ENCODE measurements around the gene PRKCE.

PRKCE gene

GRCh38 chr2:45763255-45763654, 111.8 kb downstream of the PRKCE start:
- H3K27ac Mint-ChIP-seq: peak overlapping the region in 2 of 3 experiments; percentile 32 to 47
- no peaks in the 10 kb centered on the region for H3K27me3 Mint-ChIP-seq (ENCODE audit: low read depth)
- H3K4me1 Mint-ChIP-seq: peaks cover 68% of the 10 kb centered on the region
- TF ChIP-seq, protein P1, sequence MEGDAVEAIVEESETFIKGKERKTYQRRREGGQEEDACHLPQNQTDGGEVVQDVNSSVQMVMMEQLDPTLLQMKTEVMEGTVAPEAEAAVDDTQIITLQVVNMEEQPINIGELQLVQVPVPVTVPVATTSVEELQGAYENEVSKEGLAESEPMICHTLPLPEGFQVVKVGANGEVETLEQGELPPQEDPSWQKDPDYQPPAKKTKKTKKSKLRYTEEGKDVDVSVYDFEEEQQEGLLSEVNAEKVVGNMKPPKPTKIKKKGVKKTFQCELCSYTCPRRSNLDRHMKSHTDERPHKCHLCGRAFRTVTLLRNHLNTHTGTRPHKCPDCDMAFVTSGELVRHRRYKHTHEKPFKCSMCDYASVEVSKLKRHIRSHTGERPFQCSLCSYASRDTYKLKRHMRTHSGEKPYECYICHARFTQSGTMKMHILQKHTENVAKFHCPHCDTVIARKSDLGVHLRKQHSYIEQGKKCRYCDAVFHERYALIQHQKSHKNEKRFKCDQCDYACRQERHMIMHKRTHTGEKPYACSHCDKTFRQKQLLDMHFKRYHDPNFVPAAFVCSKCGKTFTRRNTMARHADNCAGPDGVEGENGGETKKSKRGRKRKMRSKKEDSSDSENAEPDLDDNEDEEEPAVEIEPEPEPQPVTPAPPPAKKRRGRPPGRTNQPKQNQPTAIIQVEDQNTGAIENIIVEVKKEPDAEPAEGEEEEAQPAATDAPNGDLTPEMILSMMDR (IDR thresholded peaks at IDR 0.05; ENCODE audit: unreplicated experiment in 3 of 3): no peak
- no peaks in the 10 kb centered on the region for H3K9me3 Mint-ChIP-seq
- no peak overlapping the region for H3K4me3 Mint-ChIP-seq
- no peaks in the 10 kb centered on the region for H3K36me3 Mint-ChIP-seq (ENCODE audit: low read depth)

GRCh38 chr2:45763797-45764196, 112.3 kb downstream of the PRKCE start:
- Mint-ChIP-seq H3K4me1 (peaks cover 68% of the 10 kb centered on the region), H3K9me3 (no peaks in the 10 kb centered on the region), H3K4me3 (no peak overlapping the region), H3K27me3 (ENCODE audit: low read depth) (no peaks in the 10 kb centered on the region), H3K27ac (peak overlapping the region in 2 of 3 experiments; percentile 32 to 47), H3K36me3 (ENCODE audit: low read depth) (no peaks in the 10 kb centered on the region)
- TF ChIP-seq, protein P1 (IDR thresholded peaks at IDR 0.05; ENCODE audit: unreplicated experiment in 3 of 3): no peak

DNA sequence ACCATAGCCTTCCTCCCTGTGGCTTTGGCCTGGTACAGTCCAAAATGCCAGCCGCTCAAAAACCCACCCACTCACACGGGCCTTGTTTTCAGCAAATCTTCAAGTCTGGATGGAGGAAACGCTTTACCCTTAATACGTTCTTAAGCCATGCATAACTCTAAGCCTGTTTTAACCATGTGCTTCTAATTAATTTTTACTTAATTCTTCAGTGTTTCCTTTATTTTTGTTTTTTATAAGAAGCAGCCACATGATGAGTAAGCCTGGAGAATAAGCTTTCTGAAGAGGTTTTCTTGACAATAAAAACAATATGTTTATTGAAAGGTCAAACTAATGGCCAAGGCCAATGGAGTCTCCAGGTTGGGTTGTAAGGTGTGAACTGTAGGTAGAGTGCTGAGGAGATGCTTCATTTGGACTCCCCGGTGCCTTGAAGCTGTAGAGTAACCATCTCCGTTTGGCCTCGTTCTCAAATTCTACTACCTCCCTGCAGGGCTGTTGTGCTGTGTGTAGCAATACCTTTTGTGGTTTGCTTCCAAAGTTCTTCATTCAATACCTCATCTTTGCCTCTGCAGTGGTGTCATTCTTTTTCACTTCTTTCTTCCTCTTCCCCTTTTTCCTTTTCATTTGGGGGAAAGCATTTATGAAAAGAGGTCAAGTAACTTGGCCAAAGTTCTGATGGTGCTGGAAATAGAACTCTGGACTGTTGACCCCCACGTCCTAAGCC, 113.7 kb downstream of the PRKCE start:
- Mint-ChIP-seq H3K4me1 (peaks cover 68% of the 10 kb centered on the region), H3K27me3 (ENCODE audit: low read depth) (peaks cover 3% of the 10 kb centered on the region), H3K9me3 (no peaks in the 10 kb centered on the region), H3K4me3 (peak overlapping the region in 1 of 3 experiments; percentile 15), H3K36me3 (ENCODE audit: low read depth) (no peaks in the 10 kb centered on the region), H3K27ac (peak overlapping the region in 2 of 3 experiments; percentile 87 to 98)
- TF ChIP-seq, protein P1 (IDR thresholded peaks at IDR 0.05; ENCODE audit: unreplicated experiment in 3 of 3): no peak

GRCh38 chr2:45765728-45766254, 114.3 kb downstream of the PRKCE start:
- Mint-ChIP-seq H3K27ac (peak overlapping the region in 2 of 3 experiments; percentile 87 to 98), H3K36me3 (ENCODE audit: low read depth) (no peaks in the 10 kb centered on the region), H3K4me1 (peaks cover 67% of the 10 kb centered on the region), H3K27me3 (ENCODE audit: low read depth) (peaks cover 3% of the 10 kb centered on the region), H3K9me3 (no peaks in the 10 kb centered on the region), H3K4me3 (peak overlapping the region in 1 of 3 experiments; percentile 37)
- TF ChIP-seq, protein P1 (IDR thresholded peaks at IDR 0.05; ENCODE audit: unreplicated experiment in 3 of 3): no peak

DNA sequence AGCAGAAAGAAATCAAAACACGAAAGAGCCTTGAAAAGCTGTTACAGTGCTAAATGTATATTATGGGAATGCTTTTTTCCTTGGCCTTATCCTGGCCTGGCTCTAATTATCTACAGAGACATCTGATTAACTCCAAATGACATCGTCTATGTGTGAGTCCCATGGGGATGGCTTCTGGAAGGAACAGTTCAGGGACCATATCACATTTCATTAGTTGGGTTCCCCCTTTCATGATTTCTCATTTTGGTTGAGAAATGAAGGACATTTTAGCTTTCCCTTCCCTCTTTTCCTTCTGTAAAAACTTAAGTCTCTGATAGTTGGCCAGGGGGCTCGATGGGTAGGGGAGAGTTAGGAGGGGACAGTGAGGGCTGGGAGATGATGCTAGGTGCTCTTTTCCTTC, 116.7 kb downstream of the PRKCE start:
- Mint-ChIP-seq H3K9me3 (no peaks in the 10 kb centered on the region), H3K27me3 (ENCODE audit: low read depth) (peaks cover 18% of the 10 kb centered on the region), H3K4me1 (peaks cover 64% of the 10 kb centered on the region), H3K27ac (peak overlapping the region in 2 of 3 experiments; percentile 11 to 94), H3K4me3 (no peak overlapping the region), H3K36me3 (ENCODE audit: low read depth) (no peaks in the 10 kb centered on the region)
- TF ChIP-seq, protein P1 (IDR thresholded peaks at IDR 0.05; ENCODE audit: unreplicated experiment in 3 of 3): no peak

Data from nephron (organoid).